GM23338 (cell line): Measurements from ENCODE around the gene VRK1. TPM values are rescaled to one million over a fixed set of nuclear protein-coding genes. Genes with fewer than 3 reads are reported as not detected.

Source experiments
- ATAC-seq: fragments of 200-7000 bp; cut with Tn5 transposase; 3 replicates; pipeline ENCODE4 v1.9.1; 2020
- DNase-seq: peaks from one replicate; pipeline ENCODE4 v3.0.0-alpha.2; 2015; ENCODE audit warnings: low spot score
- H2AFZ ChIP-seq: fragments of 200-600 bp; sonication (generic); 2 replicates; pipeline ENCODE4 v1.8.0; 2016; ENCODE audit warnings: antibody characterized with exemption, mild to moderate bottlenecking, moderate library complexity
- H3F3A ChIP-seq: fragments of 200-600 bp; sonication (generic); replicated peaks from 2 replicates; pipeline ENCODE4 v1.8.0; 2017; ENCODE audit warnings: antibody characterized with exemption, mixed run types, low read depth
- H3K27ac ChIP-seq: fragments of 200-600 bp; sonication (generic); 2 replicates; pipeline ENCODE4 v1.6.1; 2016; ENCODE audit warnings: low read depth
- H3K27me3 ChIP-seq: fragments of 200-600 bp; sonication (generic); 2 replicates; pipeline ENCODE4 v1.8.0; 2016; ENCODE audit warnings: mild to moderate bottlenecking, mixed run types, moderate library complexity; ENCODE audit not compliant: insufficient read depth
- H3K36me3 ChIP-seq: fragments of 200-600 bp; sonication (generic); 2 replicates; pipeline ENCODE4 v1.8.0; 2016; ENCODE audit warnings: mild to moderate bottlenecking; ENCODE audit not compliant: insufficient read depth
- H3K4me1 ChIP-seq: fragments of 200-600 bp; sonication (generic); 2 replicates; pipeline ENCODE4 v1.8.0; 2016; ENCODE audit warnings: mild to moderate bottlenecking, moderate library complexity; ENCODE audit not compliant: insufficient read depth
- H3K4me2 ChIP-seq: fragments of 200-600 bp; sonication (generic); 2 replicates; pipeline ENCODE4 v1.7.1; 2017; ENCODE audit warnings: mixed run types
- H3K4me3 ChIP-seq: fragments of 200-600 bp; sonication (generic); 2 replicates; pipeline ENCODE4 v1.6.1; 2016; ENCODE audit warnings: mixed run types
- H3K79me2 ChIP-seq: fragments of 200-600 bp; sonication (generic); replicated peaks from 2 replicates; pipeline ENCODE4 v1.8.0; 2017; ENCODE audit warnings: mild to moderate bottlenecking; ENCODE audit not compliant: insufficient read depth
- H3K9me2 ChIP-seq: fragments of 200-600 bp; sonication (generic); 2 replicates; pipeline ENCODE4 v1.8.0; 2017; ENCODE audit not compliant: insufficient read depth
- H4K20me1 ChIP-seq: fragments of 200-600 bp; sonication (generic); replicated peaks from 2 replicates; pipeline ENCODE4 v1.8.0; 2017; ENCODE audit warnings: mild to moderate bottlenecking; ENCODE audit not compliant: insufficient read depth
- H3K27ac Mint-ChIP-seq: 2 replicates; pipeline ENCODE4 v1.8.0; 2020; ENCODE audit warnings: inconsistent platforms, mild to moderate bottlenecking, moderate library complexity, mixed read lengths
- H3K27me3 Mint-ChIP-seq: 3 replicates; pipeline ENCODE4 v1.8.0; 2022; ENCODE audit warnings: low read depth, mild to moderate bottlenecking, moderate library complexity, mixed read lengths, inconsistent platforms; ENCODE audit not compliant: insufficient read depth, poor library complexity
- H3K36me3 Mint-ChIP-seq: 3 replicates; pipeline ENCODE4 v1.8.0; 2021; ENCODE audit warnings: low read depth, mild to moderate bottlenecking, inconsistent platforms, moderate library complexity, mixed read lengths
- H3K4me1 Mint-ChIP-seq: 3 replicates; pipeline ENCODE4 v1.8.0; 2020; ENCODE audit warnings: mild to moderate bottlenecking, inconsistent platforms, mixed read lengths
- H3K4me3 Mint-ChIP-seq: 3 replicates; pipeline ENCODE4 v1.8.0; 2021; ENCODE audit warnings: moderate library complexity, mild to moderate bottlenecking, inconsistent platforms, mixed read lengths
- H3K9me3 Mint-ChIP-seq: 3 replicates; pipeline ENCODE4 v1.8.0; 2020; ENCODE audit warnings: moderate library complexity, mild to moderate bottlenecking, inconsistent platforms, mixed read lengths
- CREB1 ChIP-seq: fragments of 250-450 bp; sonication (Bioruptor Pico); IDR thresholded peaks from 2 replicates; pipeline ENCODE4 v1.5.0; 2020; ENCODE audit warnings: low read depth, mild to moderate bottlenecking, moderate library complexity
- EZH2phosphoT487 ChIP-seq: fragments of 200-600 bp; sonication (generic); IDR thresholded peaks from one replicate; pipeline ENCODE4 v1.8.1; 2018; ENCODE audit warnings: antibody characterized with exemption; ENCODE audit not compliant: unreplicated experiment
- NANOG ChIP-seq: IDR thresholded peaks from 2 replicates; pipeline ENCODE4 v1.6.1; 2016; ENCODE audit warnings: antibody characterized with exemption, borderline replicate concordance
- STAT1 ChIP-seq: IDR thresholded peaks from one replicate; pipeline ENCODE4 v1.6.1; 2016; ENCODE audit warnings: antibody characterized with exemption; ENCODE audit not compliant: unreplicated experiment
- ZNF114 ChIP-seq: fragments of 250-450 bp; sonication (Bioruptor Pico); IDR thresholded peaks from 2 replicates; pipeline ENCODE4 v1.5.0; 2020; ENCODE audit warnings: mild to moderate bottlenecking, moderate library complexity
- ZNF331 ChIP-seq: fragments of 250-450 bp; sonication (Bioruptor Pico); IDR thresholded peaks from 2 replicates; pipeline ENCODE4 v1.5.0; 2020; ENCODE audit warnings: low read depth, mild to moderate bottlenecking, moderate library complexity
- polyA plus RNA-seq: library from polyadenylated mRNA; unstranded; fragments of >200 nt; fragmentation: Nextera tagmentation; extraction: Ambion mirVana; gene quantifications from 2 replicates; pipeline ENCODE4 v1.2.1, GENCODE V29; 2016
- total RNA-seq: library from RNA; depleted of rRNA; stranded (reverse); fragments of >200 nt; shearing (Covaris generic); gene quantifications from 2 replicates; pipeline ENCODE4 v1.2.3, GENCODE V29; 2014
- TF ChIP-seq, protein P1 (sequence below), 2 experiments: fragments of 200-600 bp in 1 of 2; sonication (generic) in 1 of 2; conservative IDR thresholded peaks; 2 replicates each; pipeline versions ENCODE4 v1.5.1 to v1.6.1; 2016 to 2017; ENCODE audit warnings: antibody characterized with exemption in 2 of 2, low read depth in 2 of 2, mild to moderate bottlenecking in 2 of 2, moderate library complexity in 1 of 2
- TF ChIP-seq, protein P2 (sequence below): IDR thresholded peaks from one replicate; pipeline ENCODE4 v1.6.1; 2018; ENCODE audit warnings: antibody characterized with exemption; ENCODE audit not compliant: unreplicated experiment

VRK1 gene
- total and polyA plus RNA-seq, 2 experiments from 2014 or later: 83.8 to 119 TPM

DNA sequence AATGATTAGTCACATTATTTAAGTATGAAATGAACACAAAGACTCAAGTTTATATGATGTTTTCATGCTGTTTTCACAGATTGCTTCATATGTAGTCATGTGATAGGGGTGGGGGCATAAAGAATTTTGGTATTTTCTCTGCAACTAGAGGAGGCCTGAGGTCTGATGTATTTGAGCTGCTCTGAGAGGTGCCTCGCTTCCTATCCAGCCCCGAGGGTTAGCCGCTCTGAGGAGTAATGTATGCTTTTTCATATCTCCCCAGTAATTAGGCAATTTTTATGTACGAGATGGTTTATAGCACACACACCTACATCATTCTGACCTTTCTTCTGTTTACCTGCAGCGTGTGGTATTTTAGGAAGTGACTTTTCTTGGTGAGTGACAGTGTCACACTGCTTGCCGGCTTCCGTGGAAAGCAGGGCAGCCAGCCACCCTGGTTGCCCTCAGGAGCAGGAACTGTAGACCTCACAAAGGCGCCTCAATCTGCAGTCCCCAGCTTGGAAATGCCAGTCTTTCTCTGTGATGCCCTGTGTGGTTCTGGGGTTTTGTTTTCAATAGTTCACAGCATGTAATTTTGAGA, 106.4 kb downstream of the VRK1 start (continued):
- TF ChIP-seq, protein P1, sequence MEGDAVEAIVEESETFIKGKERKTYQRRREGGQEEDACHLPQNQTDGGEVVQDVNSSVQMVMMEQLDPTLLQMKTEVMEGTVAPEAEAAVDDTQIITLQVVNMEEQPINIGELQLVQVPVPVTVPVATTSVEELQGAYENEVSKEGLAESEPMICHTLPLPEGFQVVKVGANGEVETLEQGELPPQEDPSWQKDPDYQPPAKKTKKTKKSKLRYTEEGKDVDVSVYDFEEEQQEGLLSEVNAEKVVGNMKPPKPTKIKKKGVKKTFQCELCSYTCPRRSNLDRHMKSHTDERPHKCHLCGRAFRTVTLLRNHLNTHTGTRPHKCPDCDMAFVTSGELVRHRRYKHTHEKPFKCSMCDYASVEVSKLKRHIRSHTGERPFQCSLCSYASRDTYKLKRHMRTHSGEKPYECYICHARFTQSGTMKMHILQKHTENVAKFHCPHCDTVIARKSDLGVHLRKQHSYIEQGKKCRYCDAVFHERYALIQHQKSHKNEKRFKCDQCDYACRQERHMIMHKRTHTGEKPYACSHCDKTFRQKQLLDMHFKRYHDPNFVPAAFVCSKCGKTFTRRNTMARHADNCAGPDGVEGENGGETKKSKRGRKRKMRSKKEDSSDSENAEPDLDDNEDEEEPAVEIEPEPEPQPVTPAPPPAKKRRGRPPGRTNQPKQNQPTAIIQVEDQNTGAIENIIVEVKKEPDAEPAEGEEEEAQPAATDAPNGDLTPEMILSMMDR (conservative IDR thresholded peaks at IDR 0.05; ENCODE audit: low read depth in 2 of 2): no peak
- TF ChIP-seq, protein P2, sequence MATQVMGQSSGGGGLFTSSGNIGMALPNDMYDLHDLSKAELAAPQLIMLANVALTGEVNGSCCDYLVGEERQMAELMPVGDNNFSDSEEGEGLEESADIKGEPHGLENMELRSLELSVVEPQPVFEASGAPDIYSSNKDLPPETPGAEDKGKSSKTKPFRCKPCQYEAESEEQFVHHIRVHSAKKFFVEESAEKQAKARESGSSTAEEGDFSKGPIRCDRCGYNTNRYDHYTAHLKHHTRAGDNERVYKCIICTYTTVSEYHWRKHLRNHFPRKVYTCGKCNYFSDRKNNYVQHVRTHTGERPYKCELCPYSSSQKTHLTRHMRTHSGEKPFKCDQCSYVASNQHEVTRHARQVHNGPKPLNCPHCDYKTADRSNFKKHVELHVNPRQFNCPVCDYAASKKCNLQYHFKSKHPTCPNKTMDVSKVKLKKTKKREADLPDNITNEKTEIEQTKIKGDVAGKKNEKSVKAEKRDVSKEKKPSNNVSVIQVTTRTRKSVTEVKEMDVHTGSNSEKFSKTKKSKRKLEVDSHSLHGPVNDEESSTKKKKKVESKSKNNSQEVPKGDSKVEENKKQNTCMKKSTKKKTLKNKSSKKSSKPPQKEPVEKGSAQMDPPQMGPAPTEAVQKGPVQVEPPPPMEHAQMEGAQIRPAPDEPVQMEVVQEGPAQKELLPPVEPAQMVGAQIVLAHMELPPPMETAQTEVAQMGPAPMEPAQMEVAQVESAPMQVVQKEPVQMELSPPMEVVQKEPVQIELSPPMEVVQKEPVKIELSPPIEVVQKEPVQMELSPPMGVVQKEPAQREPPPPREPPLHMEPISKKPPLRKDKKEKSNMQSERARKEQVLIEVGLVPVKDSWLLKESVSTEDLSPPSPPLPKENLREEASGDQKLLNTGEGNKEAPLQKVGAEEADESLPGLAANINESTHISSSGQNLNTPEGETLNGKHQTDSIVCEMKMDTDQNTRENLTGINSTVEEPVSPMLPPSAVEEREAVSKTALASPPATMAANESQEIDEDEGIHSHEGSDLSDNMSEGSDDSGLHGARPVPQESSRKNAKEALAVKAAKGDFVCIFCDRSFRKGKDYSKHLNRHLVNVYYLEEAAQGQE: no peak
- no peak for TF ChIP-seq ZNF331

DNA sequence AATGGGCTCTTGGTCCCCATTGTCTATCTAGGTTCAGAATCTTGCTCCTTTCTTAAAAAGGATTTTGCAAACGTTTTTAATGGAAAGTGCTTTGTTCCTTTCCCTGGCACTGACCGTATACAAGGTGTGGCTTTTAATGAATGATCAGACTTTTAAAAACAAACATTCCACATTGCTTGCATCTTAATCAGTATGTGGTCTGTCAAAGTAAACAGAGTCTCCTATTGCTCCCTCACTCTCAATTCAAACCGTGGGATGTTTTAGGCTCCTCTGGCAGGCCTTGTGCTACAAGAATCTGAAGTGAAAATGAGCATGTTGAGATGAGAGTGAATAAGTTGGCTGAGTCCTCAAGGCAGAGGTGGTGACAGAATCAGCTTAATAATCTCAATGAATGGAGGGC, 107.0 kb downstream of the VRK1 start:
- H3K9me3 Mint-ChIP-seq: peaks cover 5% of the 10 kb centered on the region; the same call in 2 of the 3 replicates
- Histone ChIP-seq H3K4me2 (no peak overlapping the region), H3K36me3 (no peaks in the 10 kb centered on the region), H3K27ac (no peak overlapping the region), H3K4me1 (peaks cover 11% of the 10 kb centered on the region), H3K4me3 (no peak overlapping the region), H3F3A (no peaks in the 10 kb centered on the region), H3K9me2 (0 out of 2 replicates have a peak, but pooled peaks cover 7% of the 10 kb centered on the region), H3K79me2 (no peaks in the 10 kb centered on the region), H2AFZ (no peak overlapping the region), H3K27me3 (no peaks in the 10 kb centered on the region), H4K20me1 (no peaks in the 10 kb centered on the region)
- TF ChIP-seq STAT1: no peak
- no peak for TF ChIP-seq EZH2phosphoT487
- peaks cover 1% of the 10 kb centered on the region for H3K27me3 Mint-ChIP-seq
- no peak overlapping the region for H3K4me3 Mint-ChIP-seq
- peaks cover 20% of the 10 kb centered on the region for H3K4me1 Mint-ChIP-seq
- H3K27ac Mint-ChIP-seq: no peak overlapping the region
- ATAC-seq (no peak; the same call in 2 of the 3 replicates), DNase-seq (no peak)
- peaks cover 4% of the 10 kb centered on the region; the same call in 2 of the 3 replicates for H3K36me3 Mint-ChIP-seq

DNA sequence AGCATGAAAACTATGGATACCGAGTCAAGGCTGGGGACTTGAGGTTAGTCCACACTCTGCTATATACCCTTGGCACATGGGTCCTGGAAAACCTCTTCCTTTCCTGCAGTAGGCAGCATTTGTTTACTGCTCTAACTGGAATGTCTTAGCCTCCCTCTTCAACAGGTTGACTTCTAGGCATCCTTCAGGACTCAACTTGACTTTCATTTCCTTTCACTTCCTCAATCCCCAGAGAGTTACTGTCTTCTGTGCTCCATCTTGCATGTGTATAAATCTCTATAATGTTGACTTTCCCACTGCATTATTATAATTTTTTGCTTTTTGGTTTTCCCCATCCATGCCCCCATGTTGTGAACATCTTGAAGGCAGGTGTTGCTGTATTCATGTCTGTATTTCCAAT, 107.9 kb downstream of the VRK1 start:
- Histone ChIP-seq H3K4me3 (no peak overlapping the region), H3K79me2 (no peaks in the 10 kb centered on the region), H3K36me3 (no peaks in the 10 kb centered on the region), H2AFZ (no peak overlapping the region), H3K4me1 (peaks cover 11% of the 10 kb centered on the region), H4K20me1 (no peaks in the 10 kb centered on the region), H3F3A (no peaks in the 10 kb centered on the region), H3K27ac (no peak overlapping the region), H3K9me2 (0 out of 2 replicates have a peak, but pooled peaks cover 7% of the 10 kb centered on the region), H3K4me2 (no peak overlapping the region), H3K27me3 (no peaks in the 10 kb centered on the region)
- TF ChIP-seq ZNF114 (CRISPR knock-in tag) (no peak), NANOG (no peak), STAT1 (no peak), CREB1 (no peak)
- TF ChIP-seq, protein P1 (conservative IDR thresholded peaks at IDR 0.05; ENCODE audit: low read depth in 2 of 2): no peak
- peaks cover 1% of the 10 kb centered on the region for H3K27me3 Mint-ChIP-seq
- H3K4me1 Mint-ChIP-seq: peaks cover 20% of the 10 kb centered on the region
- no peak overlapping the region for H3K27ac Mint-ChIP-seq
- peaks cover 14% of the 10 kb centered on the region for H3K9me3 Mint-ChIP-seq
- no peak for ATAC-seq
- H3K4me3 Mint-ChIP-seq: no peak overlapping the region
- H3K36me3 Mint-ChIP-seq: peaks cover 12% of the 10 kb centered on the region
- DNase-seq: no peak
